ENCODE results near the gene EVA1C. TPM values are rescaled to one million over a fixed set of nuclear protein-coding genes. Genes with fewer than 3 reads are reported as not detected.
A peak's percentile ranks its signal among the peaks of the same experiment; 100 is the strongest.
"Not testable (repeated sequence)": the region's sequence is repeated elsewhere in the genome, so short reads cannot be mapped to it uniquely, and the experiment has no call there.

The EVA1C gene
- total RNA-seq, 1 donor from 2014 or later = 147 TPM

GRCh38 chr21:32368386-32368785 is 44.1 kb upstream of the EVA1C start:
- H3K27me3 ChIP-seq = no peaks in the 10 kb centered on the region
- H3K4me3 ChIP-seq = no peak overlapping the region
- peaks cover 61 to 65% of the 10 kb centered on the region in 2 donors for H3K36me3 ChIP-seq
- TF ChIP-seq CTCF (IDR thresholded peaks at IDR 0.05) = no peak
- peaks cover 0 to 27% of the 10 kb centered on the region in 2 donors for H3K4me1 ChIP-seq
- no peak for DNase-seq (ENCODE audit: low spot score in 2 of 2)
- no peaks in the 10 kb centered on the region for H3K9me3 ChIP-seq
- peak overlapping the region; percentile 84 to 86 for H3K27ac ChIP-seq
- intact Hi-C loops (cut with DNase I) = no loop called here

GRCh38 chr21:32368961-32369360 is 43.5 kb upstream of the EVA1C start:
- H3K27me3 ChIP-seq; H3K4me3 ChIP-seq; intact Hi-C loops (cut with DNase I); H3K9me3 ChIP-seq; DNase-seq (ENCODE audit: low spot score in 2 of 2): not testable (repeated sequence)
- peaks cover 58 to 59% of the 10 kb centered on the region in 2 donors for H3K36me3 ChIP-seq
- peaks cover 0 to 27% of the 10 kb centered on the region in 2 donors for H3K4me1 ChIP-seq
- peak overlapping the region; percentile 84 to 86 for H3K27ac ChIP-seq

- no peak for TF ChIP-seq CTCF (IDR thresholded peaks at IDR 0.05)
- Histone ChIP-seq H3K4me1 (peaks cover 0 to 26% of the 10 kb centered on the region in 2 donors), H3K27ac (peak overlapping the region; percentile 84 to 86), H3K36me3 (peaks cover 36 to 45% of the 10 kb centered on the region in 2 donors), H3K27me3 (no peaks in the 10 kb centered on the region), H3K4me3 (peak overlapping the region in 1 of 2 donors; percentile 3), H3K9me3 (no peaks in the 10 kb centered on the region)
- intact Hi-C loops (cut with DNase I) = loop anchor here (1.0 to 2.0 kb wide), 2 partner anchors 40 to 198 kb away; no protein-coding TSS in a partner anchor
- DNase-seq (ENCODE audit: low spot score in 2 of 2) = no peak
These were observed 41.3 kb upstream of the EVA1C start for GRCh38 chr21:32370998-32371766.

- Histone ChIP-seq H3K27ac (peak overlapping the region; percentile 84 to 86), H3K27me3 (no peaks in the 10 kb centered on the region), H3K36me3 (peaks cover 28 to 38% of the 10 kb centered on the region in 2 donors), H3K4me1 (peaks cover 0 to 31% of the 10 kb centered on the region in 2 donors), H3K9me3 (no peaks in the 10 kb centered on the region), H3K4me3 (peak overlapping the region in 1 of 2 donors; percentile 2)
- DNase-seq (ENCODE audit: low spot score in 2 of 2) = peak in 1 of 2 donors; percentile 77
- intact Hi-C loops (cut with DNase I) = loop anchor here (1.0 to 2.0 kb wide), 4 partner anchors 8 to 197 kb away; no protein-coding TSS in a partner anchor
- TF ChIP-seq CTCF (IDR thresholded peaks at IDR 0.05) = no peak
These were observed 40.6 kb upstream of the EVA1C start for GRCh38 chr21:32371913-32372314.

GRCh38 chr21:32372755-32373154 is 39.8 kb upstream of the EVA1C start:
- intact Hi-C loops (cut with DNase I) = loop anchor here (1.0 to 2.0 kb wide), 2 partner anchors 8 to 44 kb away; no protein-coding TSS in a partner anchor
- DNase-seq (ENCODE audit: low spot score in 2 of 2) = peak in 1 of 2 donors; percentile 19
- H3K4me3 ChIP-seq = no peak overlapping the region
- H3K36me3 ChIP-seq = peaks cover 20 to 35% of the 10 kb centered on the region in 2 donors
- no peak for TF ChIP-seq CTCF (IDR thresholded peaks at IDR 0.05)
- H3K27me3 ChIP-seq = no peaks in the 10 kb centered on the region
- H3K27ac ChIP-seq = peak overlapping the region; percentile 84 to 86
- peaks cover 6 to 36% of the 10 kb centered on the region in 2 donors for H3K4me1 ChIP-seq
- H3K9me3 ChIP-seq = no peaks in the 10 kb centered on the region

- Histone ChIP-seq H3K36me3 (peaks cover 11 to 33% of the 10 kb centered on the region in 2 donors), H3K27me3 (no peaks in the 10 kb centered on the region), H3K4me3 (no peak overlapping the region), H3K4me1 (peaks cover 18 to 50% of the 10 kb centered on the region in 2 donors), H3K27ac (peak overlapping the region; percentile 86 to 95), H3K9me3 (no peaks in the 10 kb centered on the region)
- TF ChIP-seq CTCF (IDR thresholded peaks at IDR 0.05) = no peak
- intact Hi-C loops (cut with DNase I) = no loop called here
- DNase-seq (ENCODE audit: low spot score in 2 of 2) = peak in 1 of 2 donors; percentile 61
These were observed 35.0 kb upstream of the EVA1C start for GRCh38 chr21:32377506-32377905.
